ENCODE measurements around the gene CLDN6.

The CLDN6 gene

DNA sequence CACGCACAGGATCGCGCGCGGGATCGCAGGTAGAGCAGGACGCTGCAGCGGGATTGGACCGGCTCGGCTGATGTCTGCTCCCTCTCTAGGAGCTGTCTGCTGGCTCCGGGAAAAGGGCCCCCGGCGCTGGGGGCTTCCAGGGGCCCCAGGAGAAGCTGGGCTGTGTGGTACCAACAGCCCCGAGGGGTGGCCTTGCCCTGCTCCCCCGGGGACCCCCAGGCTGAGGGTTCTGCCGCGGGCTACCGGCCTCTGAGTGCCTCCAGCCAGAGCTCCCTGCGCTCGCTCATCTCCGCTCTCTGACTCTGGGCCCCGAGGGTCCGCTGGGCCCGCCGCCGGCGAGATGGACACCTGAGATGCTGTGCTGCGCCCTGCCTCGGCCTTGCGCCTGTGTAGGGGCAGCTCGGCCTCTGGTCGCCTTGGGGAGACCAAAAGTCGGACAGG lies 50.2 kb downstream of the CLDN6 start:
- no peaks in the 10 kb centered on the region for H3K9me3 ChIP-seq (ENCODE audit: insufficient read depth, low read length)
- TF ChIP-seq SUZ12 (IDR thresholded peaks at IDR 0.05; ENCODE audit: extremely low read depth, insufficient read depth, insufficient read length) (no peak), ZNF274 (IDR thresholded peaks at IDR 0.05; ENCODE audit: low read depth, low read length) (no peak), YY1 (IDR thresholded peaks at IDR 0.05; ENCODE audit: insufficient read depth, insufficient read length) (no peak)
- H3K27me3 ChIP-seq (ENCODE audit: insufficient read depth, insufficient read length) = no peaks in the 10 kb centered on the region
- H3K9ac ChIP-seq (ENCODE audit: insufficient read length, low read depth) = peak overlapping the region; percentile 83
- H3K4me1 ChIP-seq (ENCODE audit: insufficient read depth, insufficient read length) = peaks cover 22% of the 10 kb centered on the region
- peaks cover 41% of the 10 kb centered on the region for H3K36me3 ChIP-seq (ENCODE audit: insufficient read depth, insufficient read length, low read length)
- H3K4me3 ChIP-seq (ENCODE audit: insufficient read length, low read depth) = no peak overlapping the region
- no peak for DNase-seq (ENCODE audit: low read depth, low spot score)

DNA sequence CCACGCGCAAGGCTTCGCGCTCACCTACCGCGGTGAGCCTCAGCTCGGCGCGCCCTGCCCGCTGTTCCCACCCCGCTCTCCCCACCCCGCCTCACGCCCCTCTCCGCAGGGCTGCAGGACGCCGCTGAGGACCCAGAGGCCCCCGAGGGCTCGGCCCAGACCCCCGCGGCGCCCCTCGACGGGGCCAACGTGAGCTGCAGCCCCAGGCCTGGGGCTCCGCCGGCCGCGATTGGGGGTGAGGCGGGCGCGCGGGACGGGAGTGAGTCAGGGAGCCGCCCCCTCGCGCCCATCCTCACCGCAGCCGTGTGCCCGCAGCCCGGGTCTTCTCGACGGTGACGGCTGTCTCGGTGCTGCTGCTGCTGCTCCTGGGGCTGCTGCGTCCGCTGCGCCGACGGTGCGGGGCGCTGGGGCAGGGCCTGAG lies 50.8 kb downstream of the CLDN6 start:
- Histone ChIP-seq H3K27me3 (ENCODE audit: insufficient read depth, insufficient read length) (no peaks in the 10 kb centered on the region), H3K4me3 (ENCODE audit: insufficient read length, low read depth) (no peak overlapping the region), H3K9me3 (ENCODE audit: insufficient read depth, low read length) (no peaks in the 10 kb centered on the region), H3K36me3 (ENCODE audit: insufficient read depth, insufficient read length, low read length) (peaks cover 36% of the 10 kb centered on the region), H3K9ac (ENCODE audit: insufficient read length, low read depth) (no peak overlapping the region), H3K4me1 (ENCODE audit: insufficient read depth, insufficient read length) (peaks cover 27% of the 10 kb centered on the region)
- no peak for DNase-seq (ENCODE audit: low read depth, low spot score)
- TF ChIP-seq ZNF274 (IDR thresholded peaks at IDR 0.05; ENCODE audit: low read depth, low read length) (no peak), SUZ12 (IDR thresholded peaks at IDR 0.05; ENCODE audit: extremely low read depth, insufficient read depth, insufficient read length) (no peak), YY1 (IDR thresholded peaks at IDR 0.05; ENCODE audit: insufficient read depth, insufficient read length) (no peak)

- Histone ChIP-seq H3K9ac (ENCODE audit: insufficient read length, low read depth) (no peak overlapping the region), H3K9me3 (ENCODE audit: insufficient read depth, low read length) (no peaks in the 10 kb centered on the region), H3K27me3 (ENCODE audit: insufficient read depth, insufficient read length) (no peaks in the 10 kb centered on the region), H3K36me3 (ENCODE audit: insufficient read depth, insufficient read length, low read length) (peaks cover 32% of the 10 kb centered on the region), H3K4me1 (ENCODE audit: insufficient read depth, insufficient read length) (peaks cover 30% of the 10 kb centered on the region), H3K4me3 (ENCODE audit: insufficient read length, low read depth) (no peak overlapping the region)
- DNase-seq (ENCODE audit: low read depth, low spot score) = no peak
- TF ChIP-seq YY1 (IDR thresholded peaks at IDR 0.05; ENCODE audit: insufficient read depth, insufficient read length) = no peak
- no peak for TF ChIP-seq SUZ12 (IDR thresholded peaks at IDR 0.05; ENCODE audit: extremely low read depth, insufficient read depth, insufficient read length)
- no peak for TF ChIP-seq ZNF274 (IDR thresholded peaks at IDR 0.05; ENCODE audit: low read depth, low read length)
Measured at GRCh38 chr16:2966808-2967191, 51.2 kb downstream of the CLDN6 start.

DNA sequence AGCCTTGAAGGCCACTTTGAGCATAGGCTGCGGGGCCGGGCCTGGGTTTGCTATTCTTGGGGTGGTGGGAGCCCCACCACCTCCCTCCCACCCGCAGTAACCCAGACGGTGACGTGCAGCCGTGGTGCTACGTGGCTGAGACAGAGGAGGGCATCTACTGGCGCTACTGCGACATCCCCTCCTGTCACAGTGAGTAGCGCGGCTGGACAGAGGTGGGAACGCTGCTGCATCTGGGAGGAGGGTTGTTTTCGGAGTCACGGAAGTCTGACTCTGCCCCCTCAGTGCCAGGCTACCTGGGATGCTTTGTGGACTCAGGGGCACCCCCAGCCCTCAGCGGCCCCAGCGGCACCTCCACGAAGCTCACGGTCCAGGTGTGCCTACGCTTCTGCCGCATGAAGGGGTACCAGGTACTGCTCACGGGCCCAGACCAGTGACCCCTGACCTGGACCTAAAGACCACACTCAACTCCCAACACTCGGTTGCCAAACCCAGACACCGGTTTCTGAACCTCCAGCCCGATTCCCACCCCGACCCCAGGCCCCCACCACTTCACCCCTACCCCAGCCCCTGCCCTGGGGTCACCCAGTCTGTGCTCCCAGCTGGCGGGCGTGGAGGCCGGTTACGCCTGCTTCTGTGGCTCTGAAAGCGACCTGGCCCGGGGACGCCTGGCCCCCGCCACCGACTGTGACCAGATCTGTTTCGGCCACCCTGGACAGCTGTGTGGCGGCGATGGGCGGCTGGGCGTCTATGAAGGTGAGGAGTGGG lies 51.8 kb downstream of the CLDN6 start:
- H3K4me3 ChIP-seq (ENCODE audit: insufficient read length, low read depth) = no peak overlapping the region
- H3K9ac ChIP-seq (ENCODE audit: insufficient read length, low read depth) = peak overlapping the region; percentile 11
- TF ChIP-seq YY1 (IDR thresholded peaks at IDR 0.05; ENCODE audit: insufficient read depth, insufficient read length) (no peak), SUZ12 (IDR thresholded peaks at IDR 0.05; ENCODE audit: extremely low read depth, insufficient read depth, insufficient read length) (no peak), ZNF274 (IDR thresholded peaks at IDR 0.05; ENCODE audit: low read depth, low read length) (no peak)
- H3K36me3 ChIP-seq (ENCODE audit: insufficient read depth, insufficient read length, low read length) = peaks cover 26% of the 10 kb centered on the region
- DNase-seq (ENCODE audit: low read depth, low spot score) = no peak
- H3K27me3 ChIP-seq (ENCODE audit: insufficient read depth, insufficient read length) = no peaks in the 10 kb centered on the region
- H3K4me1 ChIP-seq (ENCODE audit: insufficient read depth, insufficient read length) = peaks cover 28% of the 10 kb centered on the region
- no peaks in the 10 kb centered on the region for H3K9me3 ChIP-seq (ENCODE audit: insufficient read depth, low read length)

Data from NT2/D1 (cell line).